Activated CD8-positive, alpha-beta memory T cell treated with anti-CD3 and anti-CD28 coated beads for 48 hours (primary cell): ENCODE data around the gene PTPRG.

Source experiments
- DNase-seq, 3 experiments: peaks; one replicate each; pipeline ENCODE4 v3.0.0-alpha.2; 2020; ENCODE audit warnings: low read depth in 2 of 3, low spot score in 2 of 3

PTPRG gene

DNA sequence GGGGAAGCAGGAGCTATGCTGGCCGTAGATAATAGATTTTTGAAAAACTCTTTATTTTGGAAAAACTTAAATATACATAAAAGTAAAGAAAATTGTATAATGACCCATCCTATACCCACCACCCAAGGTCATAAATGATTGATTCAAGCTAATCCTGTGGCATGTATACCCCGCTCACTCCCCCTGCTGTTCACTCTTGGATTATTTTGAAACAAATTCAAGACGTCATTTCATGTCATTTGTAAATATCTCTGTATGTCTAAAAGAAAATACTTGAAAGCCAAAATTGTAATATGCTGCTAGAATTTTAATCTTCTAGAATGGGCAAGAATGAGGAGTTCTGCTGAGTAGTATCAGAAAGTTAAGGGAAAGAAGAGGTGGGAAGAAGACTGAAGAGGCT lies 570.2 kb downstream of the PTPRG start:
- no peak for DNase-seq

DNA sequence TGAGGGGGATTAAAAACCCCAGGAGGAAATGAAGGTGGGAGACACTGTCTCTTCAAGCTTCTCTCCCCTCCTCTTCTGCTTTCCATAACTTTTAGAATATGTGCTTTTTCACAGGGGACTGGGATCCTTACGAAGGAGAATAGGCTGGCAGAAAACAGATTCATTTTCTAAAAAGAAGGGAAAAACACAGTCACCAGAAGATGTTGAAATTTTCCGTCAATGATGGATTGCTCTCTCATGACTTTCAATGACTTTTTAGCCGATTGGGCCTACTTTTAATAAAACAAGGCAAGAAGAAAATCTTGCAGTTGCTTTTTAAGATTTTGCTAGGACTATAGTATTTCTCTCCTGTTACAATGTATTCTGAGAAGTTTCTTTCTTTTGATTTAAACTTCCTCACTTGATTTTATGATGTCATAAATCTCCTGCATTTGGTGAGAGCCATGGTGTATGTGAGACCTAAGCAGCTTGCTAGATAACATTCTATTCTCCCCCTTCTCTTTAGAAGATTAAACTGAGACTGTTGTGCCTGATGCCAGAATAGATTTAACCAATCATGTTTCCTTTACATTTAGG lies 570.7 kb downstream of the PTPRG start:
- no peak for DNase-seq

DNA sequence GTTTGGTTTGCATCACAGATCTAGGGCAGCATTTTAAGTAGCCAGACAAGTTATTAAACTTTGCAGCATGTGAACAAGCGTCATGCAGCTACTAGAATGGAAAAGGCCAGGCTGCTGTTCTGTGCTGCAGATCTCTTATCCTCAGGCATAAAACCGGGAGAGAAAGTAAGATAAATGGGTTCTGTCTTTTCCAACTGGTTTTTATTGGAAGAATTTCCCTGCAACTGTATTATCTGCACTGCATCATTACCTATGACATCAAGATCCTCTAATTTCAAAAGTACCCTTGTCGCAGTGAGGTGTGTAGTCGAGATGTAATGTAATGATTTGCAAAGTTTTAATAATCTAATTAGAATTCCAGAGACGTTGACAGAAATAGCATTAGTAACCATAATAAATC lies 571.6 kb downstream of the PTPRG start:
- no peak for DNase-seq

DNA sequence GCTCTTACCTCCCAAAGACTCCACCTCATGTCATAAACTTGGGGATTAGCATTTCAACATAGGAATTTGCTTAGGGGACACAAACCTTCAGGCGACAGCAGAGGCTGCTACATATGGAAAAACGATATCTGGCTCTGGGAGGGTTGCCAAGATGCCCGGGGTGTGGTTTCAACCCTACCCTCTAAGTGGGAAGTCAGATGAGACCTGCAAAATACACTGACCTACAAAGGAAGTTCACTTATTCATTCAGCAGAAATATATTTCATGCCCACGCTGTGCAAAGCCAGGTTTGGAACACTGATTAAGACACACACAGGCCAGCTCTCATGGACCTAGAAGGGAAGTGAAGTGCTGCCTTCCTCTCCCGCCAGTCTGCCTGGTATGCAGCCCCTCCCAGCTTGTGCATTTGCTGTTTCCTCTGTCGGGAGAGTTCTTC lies 572.7 kb downstream of the PTPRG start:
- no peak for DNase-seq

DNA sequence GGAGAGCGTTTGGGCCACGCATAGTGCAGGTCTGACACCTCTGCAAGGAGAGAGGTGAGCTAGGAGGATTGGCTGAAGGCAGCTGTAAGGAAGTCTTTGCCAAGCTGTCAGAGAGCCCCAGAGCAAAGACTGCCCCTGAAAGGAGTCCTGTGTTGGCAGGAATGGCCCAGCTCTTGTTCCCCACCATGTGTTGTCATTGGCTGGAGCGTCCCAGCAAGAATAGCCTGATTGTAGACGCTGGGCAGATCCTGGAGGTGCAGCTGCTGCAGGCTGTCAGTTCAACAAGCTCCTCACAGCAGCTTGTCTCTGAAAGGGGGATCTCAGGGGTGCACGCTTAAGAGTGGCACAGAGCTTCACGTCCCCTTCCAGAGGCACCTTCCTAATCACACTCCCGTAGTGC lies 574.4 kb downstream of the PTPRG start:
- no peak for DNase-seq

DNA sequence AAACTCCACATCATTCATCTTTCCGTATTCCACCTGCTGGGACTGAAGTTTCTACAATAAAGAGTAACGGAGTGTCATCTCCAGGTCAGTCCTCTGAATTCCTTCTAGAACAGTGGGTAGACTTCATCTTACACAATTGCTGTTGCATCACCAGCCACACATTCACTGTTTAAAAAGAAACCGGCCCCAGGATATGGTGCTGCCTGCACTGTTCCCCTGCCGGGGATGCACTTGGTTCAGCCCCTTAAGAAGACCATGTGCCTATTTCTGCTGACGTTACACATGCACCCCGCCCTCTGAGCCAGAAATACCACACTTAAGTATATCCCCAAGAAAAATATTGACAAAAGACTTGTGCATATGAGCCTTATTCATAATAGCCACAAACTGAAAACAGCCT lies 578.6 kb downstream of the PTPRG start:
- DNase-seq: no peak

DNA sequence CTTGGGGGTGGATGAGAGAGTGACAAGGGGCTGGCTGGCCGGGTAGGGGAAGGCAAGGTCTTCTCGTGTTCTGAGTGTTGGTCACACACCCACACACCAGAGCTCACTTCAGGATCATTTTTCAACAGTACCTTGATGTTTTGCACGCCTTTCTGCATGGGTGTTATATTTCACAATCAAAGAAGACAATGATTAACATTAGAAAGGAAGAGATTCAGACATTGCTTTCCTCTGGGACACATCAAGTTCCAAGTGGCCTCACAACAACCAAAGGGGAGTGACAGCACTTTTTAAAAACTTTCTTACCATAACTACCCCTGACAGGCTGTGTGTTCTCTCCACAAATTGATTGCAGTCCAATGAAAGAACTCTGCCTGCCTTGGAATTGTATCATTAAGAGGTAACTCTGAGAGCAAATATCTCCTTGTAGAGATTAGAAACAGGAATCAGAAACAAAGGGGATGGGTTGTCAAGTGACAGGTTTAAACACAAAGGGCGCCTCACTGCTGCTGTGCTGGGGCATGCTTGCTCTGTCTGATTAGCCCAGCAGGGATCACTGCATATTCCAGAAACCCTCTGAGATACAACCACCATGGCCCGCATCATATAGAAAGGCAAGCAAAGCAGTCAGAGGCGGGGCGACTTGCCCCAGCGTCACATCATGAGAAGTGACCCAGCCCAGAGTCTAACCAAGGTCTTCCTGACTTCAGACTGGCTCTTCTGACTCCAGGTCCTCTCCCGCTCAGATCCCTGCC lies 581.1 kb downstream of the PTPRG start:
- DNase-seq: no peak

DNA sequence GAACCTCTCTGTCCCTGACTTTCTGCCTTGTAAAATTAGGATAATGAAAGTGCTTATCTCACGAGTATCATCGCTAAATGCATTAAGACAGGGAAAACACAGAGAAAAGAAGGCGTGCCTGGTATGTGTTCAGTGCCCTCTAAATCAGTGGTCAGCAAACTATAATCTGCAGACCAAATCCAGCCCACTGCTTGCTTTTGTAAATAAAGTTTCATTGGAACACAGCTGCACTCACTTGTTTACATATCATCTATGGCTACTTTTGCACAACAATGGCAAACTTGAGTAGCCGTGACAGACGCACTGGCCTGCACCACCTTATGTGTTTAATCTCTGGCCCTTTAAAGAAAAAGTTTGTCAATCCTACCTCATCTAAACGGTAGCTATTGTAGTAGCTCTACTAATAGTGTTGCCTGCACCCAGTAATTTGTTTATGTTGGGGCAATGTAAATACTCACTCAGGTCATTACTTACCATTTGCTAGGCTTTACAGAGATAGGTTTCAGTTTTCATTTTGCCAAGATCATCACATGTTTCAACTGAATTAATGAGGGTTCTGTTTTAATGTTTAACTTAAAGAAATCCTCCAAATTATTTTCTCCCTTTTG lies 582.6 kb downstream of the PTPRG start:
- no peak for DNase-seq

DNA sequence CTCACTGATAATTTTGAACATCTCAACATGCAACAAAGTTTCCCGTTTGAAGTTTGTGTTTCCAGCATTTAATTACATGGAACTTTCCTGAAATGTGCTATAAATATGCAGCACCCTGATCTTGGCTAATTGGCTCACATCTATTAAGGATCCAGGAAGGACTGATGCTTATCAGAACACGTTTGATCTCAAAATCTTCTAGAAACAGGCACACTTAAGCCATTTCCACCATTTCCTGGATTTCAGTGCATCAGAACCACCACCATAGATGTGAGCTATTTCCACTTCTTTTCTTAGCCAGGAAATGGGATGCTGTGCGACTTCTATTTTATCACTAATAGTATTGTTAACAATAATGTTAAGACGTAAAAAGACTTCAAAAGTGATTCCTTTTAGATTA lies 583.1 kb downstream of the PTPRG start:
- DNase-seq: no peak

DNA sequence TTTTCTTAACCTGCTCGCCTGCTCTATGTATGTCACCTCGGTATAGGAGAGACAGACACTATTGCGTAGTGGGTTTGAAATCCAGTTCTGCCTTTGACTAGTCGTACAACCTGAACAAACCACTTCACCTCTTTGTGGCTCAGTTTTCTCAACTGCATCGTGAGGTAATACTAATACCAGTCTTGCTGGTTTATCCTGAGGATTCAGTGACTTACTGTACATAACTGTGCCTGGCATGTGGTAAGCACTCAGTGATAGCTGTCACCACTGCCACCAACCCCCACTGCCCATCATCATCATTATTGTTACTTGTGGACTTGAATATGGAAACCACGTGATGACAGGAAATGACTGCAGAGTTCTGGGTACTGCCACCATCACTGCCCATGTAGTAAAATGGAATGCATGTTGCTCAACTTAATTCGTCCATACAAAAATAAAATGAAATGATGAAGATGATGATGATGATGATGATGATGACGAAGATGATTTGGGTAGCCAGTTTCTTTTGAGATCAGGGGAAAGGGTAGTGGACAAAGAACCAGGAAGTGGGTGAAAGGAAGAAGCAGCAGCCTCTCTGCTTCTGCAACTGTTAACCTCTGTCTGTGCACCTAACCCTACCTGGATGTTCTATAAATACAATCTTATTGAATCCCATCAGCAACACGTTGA lies 583.9 kb downstream of the PTPRG start:
- no peak for DNase-seq

DNA sequence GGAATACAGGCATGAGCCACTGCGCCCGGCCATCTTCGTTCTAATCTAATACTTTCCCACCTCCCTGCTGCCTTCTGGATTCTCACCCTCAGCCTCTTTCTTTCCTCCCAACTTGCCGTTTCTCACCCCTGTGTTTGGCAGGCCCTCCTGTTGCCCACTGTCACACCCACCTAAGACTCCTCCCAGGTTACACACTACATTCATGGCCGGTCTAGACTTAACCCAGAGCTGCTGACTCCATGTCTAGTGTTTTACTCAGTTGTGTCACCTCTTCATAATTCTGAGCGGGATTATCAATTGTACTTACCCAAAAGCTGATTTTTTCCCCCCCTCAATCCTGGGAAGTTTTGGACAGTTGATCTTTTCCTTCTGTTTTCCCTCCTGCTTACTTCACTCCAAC lies 588.2 kb downstream of the PTPRG start:
- no peak for DNase-seq

DNA sequence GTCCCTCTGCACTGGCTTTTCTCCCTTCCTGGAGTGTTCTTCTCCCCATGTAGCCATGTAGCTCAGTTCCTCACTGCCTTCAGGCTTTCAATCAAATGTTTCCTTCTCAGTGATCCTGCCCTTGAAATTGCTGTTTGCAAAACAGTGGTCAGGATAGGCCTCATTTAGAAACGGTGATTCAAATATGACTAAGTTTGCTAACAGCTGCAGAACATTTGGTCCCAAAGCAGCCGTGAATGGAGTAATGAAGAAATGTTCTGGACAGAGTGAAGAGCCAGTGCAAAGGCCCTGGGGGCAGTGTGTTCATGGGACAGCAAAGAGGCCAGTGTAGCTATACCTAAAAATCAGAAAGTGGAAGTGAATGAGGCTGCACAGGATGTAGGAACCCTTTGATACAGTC lies 588.6 kb downstream of the PTPRG start:
- DNase-seq: no peak

DNA sequence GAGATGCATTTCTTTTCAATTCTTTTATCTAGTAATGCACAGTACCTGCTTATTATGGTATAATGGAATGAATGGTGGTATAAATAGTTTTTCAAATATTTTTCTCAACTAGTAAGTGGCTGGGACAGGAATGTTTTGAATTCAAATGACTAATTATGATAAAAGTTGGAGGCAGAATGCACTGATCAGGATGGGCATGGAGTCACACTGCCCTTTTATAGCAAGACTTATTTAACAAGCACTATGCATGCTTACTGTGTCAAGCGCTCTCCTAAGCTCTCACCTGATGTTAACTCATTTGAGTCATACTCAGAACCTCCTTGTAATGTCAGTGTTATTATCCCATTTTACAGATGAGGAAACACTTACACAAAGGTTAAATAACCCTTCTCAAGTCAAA lies 590.2 kb downstream of the PTPRG start:
- DNase-seq: no peak

DNA sequence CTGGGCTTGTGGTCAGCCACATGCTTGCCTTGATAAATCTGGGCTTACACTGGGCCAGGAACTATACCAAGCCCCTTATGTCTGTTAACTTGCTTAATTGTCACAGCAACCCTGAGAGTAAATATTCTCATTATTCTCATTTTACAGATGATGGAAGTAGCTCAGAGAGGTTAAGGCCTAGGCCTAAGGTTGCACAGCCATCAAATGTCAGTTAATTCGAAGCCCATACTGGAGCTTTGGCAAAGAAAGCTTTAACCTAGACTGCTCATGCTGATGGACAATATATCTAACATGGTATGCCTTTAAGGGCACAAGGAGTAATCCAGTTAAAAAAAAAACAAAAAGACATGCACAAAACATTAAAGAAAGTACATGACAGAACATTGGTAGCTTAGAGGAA lies 591.9 kb downstream of the PTPRG start:
- no peak for DNase-seq

DNA sequence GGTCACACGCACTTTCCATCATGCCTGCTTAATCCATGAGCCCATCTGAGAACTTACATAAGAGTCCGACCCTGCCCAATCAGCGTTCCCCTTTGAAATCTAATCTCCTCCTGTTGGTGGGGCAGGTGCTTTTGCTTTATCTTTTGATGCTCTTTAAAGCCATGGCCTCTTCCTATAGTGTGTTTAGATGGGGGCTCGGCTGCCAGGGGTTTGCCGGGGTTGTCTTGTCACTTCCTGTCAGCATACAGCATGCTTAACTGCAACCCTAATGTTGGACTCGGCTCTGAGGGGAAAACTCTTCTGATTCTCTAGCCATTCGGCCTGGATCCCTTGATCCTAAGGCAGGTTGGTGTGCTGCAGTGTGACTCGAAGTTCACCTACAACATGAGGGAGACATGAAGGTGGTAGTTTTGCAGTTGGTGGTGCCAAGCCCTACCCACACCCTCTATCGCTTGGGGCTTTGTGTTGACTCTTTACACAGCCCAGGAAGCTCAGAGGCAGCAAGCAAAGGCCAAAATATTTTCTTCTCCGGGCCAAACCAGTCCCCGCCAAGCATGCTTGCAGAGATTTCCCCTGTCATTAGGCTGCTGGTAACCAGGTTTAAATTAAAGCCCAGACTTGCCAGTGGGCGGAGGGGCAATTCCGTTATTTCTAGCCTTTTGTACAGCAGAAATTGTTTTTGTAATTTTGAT lies 593.2 kb downstream of the PTPRG start:
- no peak for DNase-seq

DNA sequence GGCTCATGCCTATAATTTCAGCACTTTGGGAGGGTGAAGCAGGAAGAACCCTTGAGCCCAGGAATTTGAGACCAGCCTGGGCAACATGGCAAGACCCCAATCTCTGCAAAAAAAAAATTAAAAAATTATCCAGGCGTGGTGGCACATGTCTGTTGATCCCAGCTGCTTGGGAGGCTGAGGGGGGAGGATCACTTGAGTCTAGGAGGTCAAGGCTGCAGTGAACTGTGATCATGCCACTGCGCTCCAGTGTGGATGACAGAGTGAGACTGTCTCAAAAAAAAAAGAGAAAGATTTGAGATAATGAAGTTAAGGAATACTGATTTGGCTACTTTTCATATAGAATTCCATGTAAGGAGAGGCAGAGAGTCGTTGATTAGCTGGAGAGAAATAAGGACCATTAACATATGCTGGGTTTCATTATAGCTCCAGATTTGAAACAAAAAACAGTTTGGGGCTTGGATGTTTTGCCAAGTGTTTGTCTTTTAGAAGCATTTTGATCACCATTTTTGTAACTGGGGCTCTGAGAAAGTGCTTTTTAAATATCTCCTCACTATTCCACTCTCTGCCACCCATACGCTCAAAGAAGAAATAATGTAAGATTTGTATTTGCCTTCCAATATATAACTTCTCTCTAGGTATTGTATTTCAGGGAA lies 597.8 kb downstream of the PTPRG start:
- DNase-seq: no peak

DNA sequence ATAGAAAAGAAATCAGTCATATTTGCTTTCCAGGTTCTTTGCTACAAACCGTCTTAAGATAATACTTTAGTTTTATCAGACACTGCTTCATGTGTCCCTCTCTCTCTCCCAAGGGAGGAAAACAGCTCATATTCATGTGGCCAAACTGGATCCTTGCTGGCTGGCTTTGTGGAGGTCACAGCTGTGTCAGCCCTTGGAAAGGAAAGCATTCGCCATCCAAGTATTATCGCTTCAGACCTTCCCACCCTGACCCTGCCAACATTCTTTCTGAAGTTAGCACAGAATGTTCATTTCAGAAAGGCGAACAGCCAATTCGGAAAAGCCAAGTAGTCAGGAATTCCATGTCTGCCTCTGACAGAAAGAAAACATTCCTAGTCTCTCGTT lies 598.3 kb downstream of the PTPRG start:
- no peak for DNase-seq

DNA sequence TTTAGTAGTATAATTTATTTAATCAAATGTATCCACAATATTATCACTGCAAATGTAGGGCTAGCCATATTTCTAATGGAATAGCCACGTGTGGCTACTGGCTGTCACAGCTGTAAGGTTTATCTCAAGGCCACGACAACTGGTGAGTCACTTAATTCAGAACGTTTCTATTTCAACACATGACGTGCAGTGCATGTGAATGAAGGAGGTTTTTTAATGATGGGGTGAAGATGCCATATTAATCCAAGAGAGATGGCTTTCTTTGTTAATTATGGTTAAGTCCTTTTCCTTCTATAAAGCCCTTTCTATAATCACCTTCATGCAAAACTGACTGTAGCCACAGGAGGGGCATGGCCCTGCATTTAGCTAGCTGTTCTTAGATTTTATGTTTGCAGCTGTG lies 600.0 kb downstream of the PTPRG start:
- DNase-seq: no peak

DNA sequence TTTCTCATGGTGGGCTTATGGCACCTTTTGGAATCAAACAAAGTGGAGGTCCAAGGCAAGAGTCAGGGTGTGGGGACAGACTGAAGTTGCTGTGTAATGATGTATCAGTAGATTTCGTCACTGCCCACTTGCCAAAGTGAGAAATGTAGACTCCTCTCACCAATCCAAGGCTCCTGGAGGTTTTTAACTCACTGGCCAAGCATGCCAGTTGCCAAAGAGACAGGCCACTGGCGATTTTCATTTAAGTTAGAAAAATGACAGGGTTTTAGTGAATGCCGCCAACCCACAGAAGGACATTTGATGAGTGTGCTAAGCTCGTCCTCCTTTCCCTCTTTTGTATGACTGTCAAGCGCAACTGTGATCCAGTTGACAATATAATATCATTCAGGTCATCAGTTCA lies 602.8 kb downstream of the PTPRG start:
- no peak for DNase-seq

DNA sequence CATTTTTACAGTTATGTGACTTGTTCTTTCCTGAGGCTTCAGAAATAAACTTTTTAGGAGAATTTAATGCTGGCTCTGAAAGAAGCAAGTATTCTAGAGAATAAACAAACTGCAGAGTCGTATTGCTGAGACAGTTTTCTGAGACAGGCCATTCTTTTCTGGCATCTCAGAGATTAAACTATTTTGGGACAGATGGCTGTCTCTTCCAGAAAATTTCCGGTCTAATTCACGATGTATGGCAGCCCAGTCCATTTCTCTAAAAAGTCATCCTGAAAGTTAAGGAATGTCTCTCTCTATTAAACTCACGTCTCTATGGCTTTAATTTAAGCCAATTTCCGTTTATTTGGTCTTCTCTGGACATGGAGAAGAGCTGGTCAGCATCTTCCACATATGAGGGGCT lies 603.4 kb downstream of the PTPRG start:
- DNase-seq: no peak

DNA sequence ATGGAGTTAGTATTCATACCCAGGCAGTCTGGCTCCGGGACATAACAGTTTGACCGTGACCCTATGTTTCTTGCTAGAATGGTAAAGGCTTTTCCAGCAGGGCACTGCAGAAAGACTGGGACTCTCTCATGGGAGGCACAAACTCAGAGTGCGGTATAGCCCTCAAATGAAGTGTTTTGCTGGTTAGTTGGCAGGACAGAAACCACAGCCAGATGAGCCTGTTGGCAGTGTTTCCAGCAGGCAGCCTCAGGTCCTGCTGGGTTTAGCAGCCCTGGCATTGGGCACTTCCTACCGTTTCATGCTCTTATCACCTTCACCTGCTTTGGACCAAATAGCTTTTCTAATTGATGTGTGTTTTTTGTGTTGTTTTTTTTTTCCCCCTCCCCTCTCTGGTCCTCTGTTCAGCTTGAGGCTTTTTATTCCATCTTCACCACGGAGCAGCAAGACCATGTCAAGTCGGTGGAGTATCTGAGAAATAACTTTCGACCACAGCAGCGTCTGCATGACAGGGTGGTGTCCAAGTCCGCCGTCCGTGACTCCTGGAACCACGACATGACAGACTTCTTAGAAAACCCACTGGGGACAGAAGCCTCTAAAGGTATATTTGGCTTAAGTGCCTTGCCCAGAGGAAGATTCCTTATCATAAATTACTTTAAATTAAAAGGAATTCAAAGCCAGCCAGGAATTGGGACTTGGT lies 606.3 kb downstream of the PTPRG start:
- no peak for DNase-seq
